ENCODE data around the gene LMAN1L.

LMAN1L gene

GRCh38 chr15:74866090-74866489 is 53.5 kb downstream of the LMAN1L start:
- no peak for DNase-seq (ENCODE audit: low read depth)
- TF ChIP-seq CTCF (IDR thresholded peaks at IDR 0.05; ENCODE audit: low read depth, low read length, missing control alignments), result no peak

GRCh38 chr15:74867466-74868038 is 54.9 kb downstream of the LMAN1L start:
- DNase-seq (ENCODE audit: low read depth), result no peak
- TF ChIP-seq CTCF (IDR thresholded peaks at IDR 0.05; ENCODE audit: low read depth, low read length, missing control alignments), result no peak
- H3K4me3 ChIP-seq (ENCODE audit: low read depth, low read length), result no peak overlapping the region

More at GRCh38 chr15:74866090-74866489, 53.5 kb downstream of the LMAN1L start:
- no peak overlapping the region for H3K4me3 ChIP-seq (ENCODE audit: low read depth, low read length)

GRCh38 chr15:74868059-74868458 is 55.4 kb downstream of the LMAN1L start:
- TF ChIP-seq CTCF (IDR thresholded peaks at IDR 0.05; ENCODE audit: low read depth, low read length, missing control alignments), result no peak
- no peak for DNase-seq (ENCODE audit: low read depth)
- H3K4me3 ChIP-seq (ENCODE audit: low read depth, low read length), result no peak overlapping the region

GRCh38 chr15:74869372-74869725 is 56.7 kb downstream of the LMAN1L start:
- no peak for TF ChIP-seq CTCF (IDR thresholded peaks at IDR 0.05; ENCODE audit: low read depth, low read length, missing control alignments)
- DNase-seq (ENCODE audit: low read depth), result no peak
- peak overlapping the region; percentile 24; the same call in 1 of the 2 replicates for H3K4me3 ChIP-seq (ENCODE audit: low read depth, low read length)

- DNase-seq (ENCODE audit: low read depth), result peak; percentile 96
- TF ChIP-seq CTCF (IDR thresholded peaks at IDR 0.05; ENCODE audit: low read depth, low read length, missing control alignments), result no peak
- H3K4me3 ChIP-seq (ENCODE audit: low read depth, low read length), result peak overlapping the region; percentile 43
Observed at GRCh38 chr15:74869726-74870407, 57.2 kb downstream of the LMAN1L start.

GRCh38 chr15:74870436-74871215 is 58.0 kb downstream of the LMAN1L start:
- peak overlapping the region; percentile 93 for H3K4me3 ChIP-seq (ENCODE audit: low read depth, low read length)
- DNase-seq (ENCODE audit: low read depth), result no peak
- TF ChIP-seq CTCF (IDR thresholded peaks at IDR 0.05; ENCODE audit: low read depth, low read length, missing control alignments), result no peak
